Hindlimb muscle (tissue), 1 donor: ENCODE data around the gene ARFRP1. TPM values are rescaled to one million over a fixed set of nuclear protein-coding genes. Genes with fewer than 3 reads are reported as not detected.

Experiments used
- DNase-seq: peaks from one replicate; pipeline ENCODE4 v3.0.0-alpha.2; 2013
- polyA plus RNA-seq: library from polyadenylated mRNA; unstranded; fragments of 120-200 nt; gene quantifications from one replicate; pipeline ENCODE4 v1.2.1, GENCODE V29; 2013; ENCODE audit not compliant: insufficient read length

The ARFRP1 gene, protein sequence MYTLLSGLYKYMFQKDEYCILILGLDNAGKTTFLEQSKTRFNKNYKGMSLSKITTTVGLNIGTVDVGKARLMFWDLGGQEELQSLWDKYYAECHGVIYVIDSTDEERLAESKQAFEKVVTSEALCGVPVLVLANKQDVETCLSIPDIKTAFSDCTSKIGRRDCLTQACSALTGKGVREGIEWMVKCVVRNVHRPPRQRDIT
- 31.7 TPM for polyA plus RNA-seq

DNA sequence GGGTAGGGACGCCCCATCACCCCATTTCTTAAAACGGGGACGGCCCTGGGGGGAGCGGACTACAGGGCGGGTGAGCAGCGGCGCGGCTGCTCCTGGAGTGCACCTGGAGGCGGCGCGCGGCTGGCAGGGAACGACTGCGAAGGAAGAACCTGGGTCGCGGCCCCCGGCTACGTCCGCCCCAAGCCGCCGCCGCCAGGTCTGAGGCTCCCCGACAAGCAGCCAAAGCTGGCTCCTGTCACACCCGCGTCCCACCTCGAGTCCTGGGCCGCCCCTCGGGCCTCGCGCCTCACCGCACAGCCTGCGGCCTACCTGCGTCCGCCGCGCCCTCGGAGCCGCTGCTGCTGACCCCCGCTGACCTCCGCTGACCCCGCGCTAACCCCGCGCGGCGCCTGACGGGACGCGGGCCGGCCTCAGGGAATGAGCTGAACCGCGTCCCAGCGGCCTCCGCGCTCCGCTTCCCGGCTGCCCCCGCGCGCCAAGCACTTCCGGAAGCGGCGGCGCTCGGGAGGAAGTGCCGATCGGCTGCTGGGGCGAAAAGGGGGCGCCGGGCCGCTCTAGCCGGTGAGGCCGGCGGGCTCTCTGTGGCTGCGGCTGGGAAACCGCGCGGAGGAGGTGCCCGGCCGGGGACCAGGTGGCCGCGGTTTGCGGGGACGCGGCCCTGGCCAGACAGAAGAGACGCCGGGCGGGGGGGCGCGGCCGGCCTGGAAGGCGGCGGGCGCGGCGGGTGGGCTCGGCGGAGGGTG lies at the start of gene ARFRP1, which contains the start of gene ZGPAT:
TSS of gene ARFRP1 (minus strand) at position 419 of the 743 bp plus-strand sequence. CDS start 885 bp downstream, outside the sequence.
TSS of gene ZGPAT (plus strand) at position 482 of the 743 bp plus-strand sequence. CDS start 542 bp downstream, outside the sequence.
- peak; percentile 89 for DNase-seq

- no peak for DNase-seq
Measured at GRCh38 chr20:63756648-63756991, 48.8 kb upstream of the ARFRP1 start.

GRCh38 chr20:63755933-63756647 lies 48.3 kb upstream of the ARFRP1 start:
- no peak for DNase-seq

DNA sequence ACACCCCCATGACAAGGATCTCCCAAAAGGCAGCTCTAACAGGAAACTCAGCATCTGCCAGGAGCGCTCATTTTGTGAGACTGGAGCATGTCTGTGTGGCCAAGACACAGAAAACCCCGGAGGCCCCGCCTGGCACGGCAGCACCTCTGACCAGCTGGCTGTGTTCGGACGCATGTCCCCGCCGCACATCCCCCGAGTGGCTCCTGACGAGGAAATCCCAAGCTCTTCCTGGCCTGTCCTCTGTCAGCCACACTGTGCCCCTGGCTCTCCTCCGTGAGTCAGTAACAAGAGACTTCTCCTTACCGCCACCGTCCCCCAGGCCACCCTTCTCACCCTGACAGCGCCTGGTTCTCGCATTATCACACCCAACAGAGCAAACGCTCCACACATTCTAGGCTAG lies 46.2 kb upstream of the ARFRP1 start:
- DNase-seq, result no peak

DNA sequence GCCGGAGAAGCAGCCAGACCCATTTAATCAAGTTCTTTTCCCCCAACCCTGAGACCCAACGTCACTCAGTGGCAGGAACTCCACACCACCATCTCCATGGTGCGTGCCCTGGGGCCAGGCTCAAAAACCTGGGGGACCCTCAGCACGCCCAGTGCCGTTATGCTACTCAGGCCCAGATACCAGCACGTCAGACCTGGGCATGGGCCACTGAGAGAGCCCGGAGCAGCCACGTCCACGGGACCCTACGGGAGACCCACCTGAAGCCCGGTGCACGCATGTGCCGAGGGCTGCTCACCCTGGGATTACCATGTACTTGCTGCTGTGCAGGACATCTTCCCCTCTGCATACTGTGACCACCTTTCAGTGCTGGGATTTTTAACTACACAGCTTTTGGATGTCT lies 45.6 kb upstream of the ARFRP1 start:
- DNase-seq, result no peak

GRCh38 chr20:63752411-63753101 lies 44.8 kb upstream of the ARFRP1 start:
- no peak for DNase-seq

DNA sequence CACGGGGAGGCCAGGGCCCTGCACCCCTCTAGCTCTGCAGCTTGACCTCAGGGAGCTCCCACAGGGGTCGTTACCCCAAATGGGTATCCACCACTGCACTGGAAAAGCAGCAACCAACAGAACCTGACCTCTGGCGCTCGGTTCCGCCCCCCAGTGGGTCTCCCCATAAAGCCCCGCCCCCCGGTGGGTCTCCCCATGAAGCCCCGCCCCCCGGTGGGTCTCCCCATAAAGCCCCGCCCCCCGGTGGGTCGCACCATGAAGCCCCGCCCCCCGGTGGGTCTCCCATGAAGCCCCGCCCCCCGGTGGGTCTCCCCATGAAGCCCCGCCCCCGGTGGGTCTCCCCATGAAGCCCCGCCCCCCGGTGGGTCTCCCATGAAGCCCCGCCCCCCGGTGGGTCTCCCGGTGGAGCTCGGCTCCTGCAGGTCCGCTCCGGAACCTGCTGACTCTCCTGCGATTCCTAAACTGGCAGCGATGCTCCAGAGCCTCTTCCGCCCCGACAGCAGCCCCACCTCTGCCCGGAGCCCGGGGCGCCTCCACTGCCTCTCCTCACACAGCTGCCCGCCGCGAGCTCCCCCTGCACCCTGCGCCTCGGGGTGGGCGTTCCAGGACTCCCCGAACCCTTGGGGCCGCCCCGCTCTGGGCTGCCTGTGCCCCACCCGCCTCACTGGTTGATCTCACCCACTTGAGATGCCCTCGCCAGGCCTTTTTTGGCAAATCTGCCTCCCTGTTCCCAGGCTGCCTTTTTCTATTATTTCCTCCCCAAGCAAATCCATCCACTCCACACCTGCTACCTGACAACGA lies 43.9 kb upstream of the ARFRP1 start:
- DNase-seq, result no peak

GRCh38 chr20:63750807-63751470 lies 43.2 kb upstream of the ARFRP1 start:
- no peak for DNase-seq

- no peak for DNase-seq
Measured at GRCh38 chr20:63749597-63750508, 42.1 kb upstream of the ARFRP1 start.

DNA sequence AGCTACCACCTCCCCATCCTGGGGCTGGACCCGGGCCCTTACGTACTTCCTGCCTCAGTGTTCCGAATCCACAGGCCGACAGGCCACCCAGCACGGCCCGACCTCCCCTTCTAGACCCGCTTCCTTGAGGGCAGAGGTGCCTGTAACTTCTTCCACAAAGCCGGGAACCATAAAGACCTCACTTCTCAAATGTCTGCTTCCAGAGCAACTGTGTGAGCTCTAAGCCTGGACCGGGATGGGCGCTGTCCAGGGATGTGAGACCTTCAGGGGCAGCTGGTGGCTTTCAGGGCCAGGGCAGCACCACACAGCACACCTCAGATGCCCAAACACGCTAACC lies 41.1 kb upstream of the ARFRP1 start:
- DNase-seq, result no peak

DNA sequence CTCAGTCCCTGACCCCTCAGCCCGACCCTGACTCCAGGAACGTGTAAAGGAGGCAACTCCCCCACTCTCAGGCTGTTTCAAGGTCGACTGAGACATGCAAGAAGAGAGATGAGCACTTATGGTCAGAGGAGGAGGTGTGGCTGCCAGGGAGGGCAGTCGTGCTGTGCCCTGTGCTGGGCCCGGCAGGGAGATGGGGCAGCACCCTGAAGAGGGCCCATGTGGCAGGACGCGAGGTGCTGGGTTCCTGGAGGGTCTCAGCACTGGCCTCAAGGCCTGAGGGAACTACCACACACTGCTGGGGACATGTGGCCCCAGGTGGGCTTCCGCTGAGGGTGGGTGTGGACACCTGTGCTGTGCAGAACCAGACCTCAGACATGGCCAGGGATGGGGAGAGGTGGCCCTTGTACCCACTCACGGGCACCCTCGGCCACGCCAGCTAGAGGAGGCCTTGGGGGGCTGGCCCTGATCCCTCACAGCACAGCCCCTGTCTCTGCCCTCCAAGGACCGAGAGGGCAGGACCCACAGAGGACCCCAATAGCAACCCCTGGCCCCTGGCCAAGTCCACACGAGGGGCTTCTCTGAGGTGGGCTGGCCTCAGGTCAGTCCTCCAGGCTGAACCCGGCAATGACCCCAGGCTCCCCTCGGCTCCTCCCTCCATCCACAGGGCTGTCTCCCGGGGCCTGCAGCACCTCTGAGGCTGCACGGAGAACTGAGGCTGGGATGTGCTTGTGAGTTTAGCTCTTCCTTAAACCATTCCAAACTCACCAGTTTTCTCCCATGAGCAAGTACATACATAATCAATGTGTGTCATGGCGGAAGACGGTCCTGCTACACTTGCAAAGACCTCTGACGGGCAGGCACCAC lies 40.5 kb upstream of the ARFRP1 start:
- no peak for DNase-seq

- no peak for DNase-seq
Measured at GRCh38 chr20:63747622-63748069, 39.9 kb upstream of the ARFRP1 start.

DNA sequence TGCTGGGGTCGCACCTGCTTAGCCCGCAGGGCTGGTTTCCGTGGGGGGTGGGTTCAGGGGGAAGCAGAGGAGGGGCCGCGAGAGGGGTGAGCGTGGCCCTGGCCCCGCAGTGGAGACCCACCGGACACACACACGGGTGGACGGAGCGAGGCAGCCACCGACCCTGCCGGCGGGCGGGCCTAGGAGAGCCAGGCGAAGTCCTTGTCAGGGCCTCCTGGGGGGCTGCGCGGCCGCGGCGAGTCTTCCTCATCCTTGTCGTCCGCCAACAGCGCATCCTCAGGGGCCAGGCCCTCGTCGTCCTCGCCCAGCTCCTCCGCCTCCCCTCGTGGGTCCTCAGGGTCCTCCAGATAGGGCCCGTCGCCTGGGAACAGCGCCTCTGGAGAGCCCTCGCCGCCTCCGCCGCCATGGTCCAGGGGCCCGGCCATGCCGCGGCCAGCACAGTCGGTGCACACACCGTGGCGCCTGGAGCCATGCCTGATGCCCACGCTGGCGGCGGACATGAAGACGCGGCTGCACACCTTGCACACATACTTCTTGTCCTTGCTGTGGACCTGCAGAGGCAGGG lies 39.1 kb upstream of the ARFRP1 start:
- no peak for DNase-seq

GRCh38 chr20:63745961-63746731 lies 38.4 kb upstream of the ARFRP1 start:
- no peak for DNase-seq

DNA sequence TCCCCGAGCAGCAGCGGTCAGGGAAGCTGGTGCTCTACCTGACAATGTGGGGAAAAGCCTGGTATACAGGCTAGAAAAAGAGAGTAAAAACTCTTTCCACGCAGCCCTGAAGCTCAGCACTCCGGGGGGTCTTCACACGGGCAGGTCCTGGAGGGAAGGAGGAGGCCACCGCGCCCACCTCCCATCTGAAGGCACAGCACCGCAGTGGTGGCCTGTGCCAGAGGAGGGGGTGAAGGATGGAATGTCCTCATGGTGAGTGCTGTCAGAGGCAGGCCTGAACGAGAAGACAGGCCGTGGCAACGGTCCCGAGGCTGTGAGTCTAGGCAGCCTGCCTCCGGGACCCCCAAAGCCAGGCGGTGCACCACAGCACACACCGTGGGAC lies 37.6 kb upstream of the ARFRP1 start:
- DNase-seq, result no peak

DNA sequence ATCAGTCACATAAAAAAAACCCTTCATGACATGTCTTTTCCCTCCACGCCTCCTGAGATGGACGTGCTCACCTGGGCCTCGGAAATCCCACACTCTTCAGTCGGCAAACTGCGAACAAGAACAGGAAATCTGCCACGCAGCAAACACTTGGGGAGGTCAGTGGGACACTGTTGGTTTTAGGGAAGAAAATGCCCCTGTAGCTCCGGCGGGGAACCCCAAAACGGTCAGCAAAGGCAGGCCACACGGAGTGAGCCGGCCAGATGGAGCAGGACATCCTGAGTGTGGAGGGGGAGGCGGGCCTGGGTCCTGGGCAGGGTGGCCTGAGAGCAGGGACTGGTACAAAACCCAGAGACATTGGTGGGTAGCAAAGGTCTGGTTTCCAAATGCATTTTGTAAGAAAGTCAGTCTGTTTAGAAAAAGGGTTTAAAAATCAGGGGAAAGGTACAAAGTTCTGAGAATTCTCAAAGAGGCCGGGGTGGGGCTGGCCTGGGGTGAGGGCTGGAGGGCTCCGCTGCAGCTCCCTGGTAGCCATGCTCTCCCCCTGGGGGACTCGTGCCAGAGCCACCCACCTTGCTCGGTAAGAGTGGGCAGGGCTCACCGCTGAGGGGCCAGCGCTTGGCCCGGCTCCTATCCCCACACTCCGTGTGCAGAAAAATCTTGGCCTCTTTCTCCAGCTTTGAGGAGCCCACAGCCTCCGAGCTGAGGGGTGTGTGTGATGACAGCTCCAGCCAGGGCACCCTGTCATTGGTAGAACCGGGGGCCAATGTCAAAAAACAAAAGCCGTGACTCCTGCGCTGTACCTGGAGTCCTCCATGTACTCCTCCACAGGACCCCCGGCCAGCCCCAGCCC lies 37.0 kb upstream of the ARFRP1 start:
- DNase-seq, result no peak

GRCh38 chr20:63744158-63744557 lies 36.4 kb upstream of the ARFRP1 start:
- DNase-seq, result no peak
